NCI-H82 (cell line): ENCODE measurements around the gene GATA5.

Experiments used
- DNase-seq: peaks from one replicate; lab custom pipeline; 2025; lab: John Stamatoyannopoulos, UW

GATA5 gene

GRCh38 chr20:62453186-62453808 lies 22.5 kb downstream of the GATA5 start:
- DNase-seq = no peak

- DNase-seq = no peak
Observed at GRCh38 chr20:62452475-62453095, 23.2 kb downstream of the GATA5 start.

- no peak for DNase-seq
Observed at GRCh38 chr20:62451970-62452369, 23.8 kb downstream of the GATA5 start.

GRCh38 chr20:62451156-62451767 lies 24.5 kb downstream of the GATA5 start:
- DNase-seq = no peak

GRCh38 chr20:62449951-62450691 lies 25.7 kb downstream of the GATA5 start:
- DNase-seq = peak; percentile 34

GRCh38 chr20:62448788-62449187 lies 27.0 kb downstream of the GATA5 start:
- DNase-seq = no peak

GRCh38 chr20:62448038-62448437 lies 27.8 kb downstream of the GATA5 start:
- DNase-seq = no peak

- no peak for DNase-seq
Observed at GRCh38 chr20:62446888-62447869, 28.6 kb downstream of the GATA5 start.

GRCh38 chr20:62446481-62446880 lies 29.3 kb downstream of the GATA5 start:
- DNase-seq = no peak

- no peak for DNase-seq
Observed at GRCh38 chr20:62445553-62446340, 30.0 kb downstream of the GATA5 start.

- no peak for DNase-seq
Observed at GRCh38 chr20:62444286-62444685, 31.5 kb downstream of the GATA5 start.

GRCh38 chr20:62441987-62442539 lies 33.7 kb downstream of the GATA5 start:
- DNase-seq = no peak

GRCh38 chr20:62439218-62439617 lies 36.6 kb downstream of the GATA5 start:
- DNase-seq = no peak

- no peak for DNase-seq
Observed at GRCh38 chr20:62437927-62438326, 37.9 kb downstream of the GATA5 start.

GRCh38 chr20:62437496-62437895 lies 38.3 kb downstream of the GATA5 start:
- no peak for DNase-seq

GRCh38 chr20:62436692-62437091 lies 39.1 kb downstream of the GATA5 start:
- no peak for DNase-seq

- DNase-seq = no peak
Observed at GRCh38 chr20:62433658-62434497, 41.9 kb downstream of the GATA5 start.

GRCh38 chr20:62430866-62431447 lies 44.8 kb downstream of the GATA5 start:
- DNase-seq = no peak

- no peak for DNase-seq
Observed at GRCh38 chr20:62430311-62430853, 45.4 kb downstream of the GATA5 start.
